Heart right ventricle (tissue), 16 donors: ENCODE results near the gene USP9X. TPM values are rescaled to one million over a fixed set of nuclear protein-coding genes. Genes with fewer than 3 reads are reported as not detected.
"Not testable (repeated sequence)": the region's sequence is repeated elsewhere in the genome, so short reads cannot be mapped to it uniquely, and the experiment has no call there.

ENCODE experiments used
- ATAC-seq, 8 donors: fragments of 200-7000 bp; cut with Tn5 transposase; one replicate each; pipeline ENCODE4 v1.9.1; 2020; ENCODE audit warnings: mild to moderate bottlenecking in 8 of 8, moderate library complexity in 8 of 8, moderate number of reproducible peaks in 1 of 8
- DNase-seq, 2 donors: peaks; one replicate each; pipeline ENCODE4 v3.0.0-alpha.2; 2020
- H3K27ac ChIP-seq, 10 donors: fragments of 200-600 bp; sonication (generic) in 2 of 10; one replicate each; pipeline versions ENCODE4 v1.5.0 to v1.8.0; 2020 to 2022; ENCODE audit warnings: mild to moderate bottlenecking in 3 of 10
- H3K27me3 ChIP-seq, 7 donors: fragments of 200-600 bp; one replicate each; pipeline ENCODE4 v1.8.0; 2021 to 2022; ENCODE audit warnings: mild to moderate bottlenecking in 2 of 7
- H3K36me3 ChIP-seq, 9 donors: fragments of 200-600 bp; sonication (generic) in 1 of 9; one replicate each; pipeline versions ENCODE4 v1.5.0 to v1.8.0; 2020 to 2022; ENCODE audit warnings: mild to moderate bottlenecking in 2 of 9
- H3K4me1 ChIP-seq, 9 donors: fragments of 200-600 bp; sonication (generic) in 1 of 9; one replicate each; pipeline versions ENCODE4 v1.5.0 to v1.8.0; 2020 to 2022; ENCODE audit warnings: mild to moderate bottlenecking in 4 of 9
- H3K4me3 ChIP-seq, 10 donors: fragments of 200-600 bp; sonication (generic) in 2 of 10; one replicate each; pipeline versions ENCODE4 v1.5.0 to v1.8.0; 2020 to 2022; ENCODE audit warnings: mild to moderate bottlenecking in 7 of 10, moderate library complexity in 2 of 10
- H3K9me3 ChIP-seq, 11 donors: fragments of 200-600 bp in 10 of 11; sonication (generic) in 2 of 11; one replicate each; pipeline versions ENCODE4 v1.5.0 to v1.8.0; 2013 to 2022; ENCODE audit warnings: mild to moderate bottlenecking in 2 of 11, control low read depth in 1 of 11, moderate library complexity in 1 of 11
- CTCF ChIP-seq, 9 donors: fragments of 200-600 bp; sonication (generic) in 2 of 9; IDR thresholded peaks; one replicate each; pipeline versions ENCODE4 v1.5.0 to v1.8.0; 2021 to 2022; ENCODE audit warnings: antibody characterized with exemption in 9 of 9, mild to moderate bottlenecking in 5 of 9, moderate library complexity in 1 of 9
- WGBS, 2 donors: extraction: QIAGEN DNeasy Blood & Tissue Kit; methylation state at CpG; one replicate each; pipeline ENCODE4 v1.1.7; 2013; ENCODE audit warnings: inconsistent platforms in 1 of 2; 5-methylcytosine and 5-hydroxymethylcytosine counted together
- intact Hi-C, 10 donors: fragments of 100-400 bp; cut with DNase I; formaldehyde crosslinking; loops; one replicate each; pipeline versions ENCODE4 v1.11.1 to v1.14.2; 2022
- polyA plus RNA-seq, 2 donors: library from polyadenylated mRNA; stranded (reverse); fragments of 200-250 nt; gene quantifications; one replicate each; pipeline ENCODE4 v1.2.3, GENCODE V29; 2013
- total RNA-seq, 10 donors: library from RNA; stranded (reverse); fragmentation: NEBNext Ultra II Directional in 3 of 10; extraction: Animal tissue kit (Norgen Biotek cat#: 25700) in 3 of 10; gene quantifications; one replicate each; pipeline versions ENCODE4 v1.2.1 to v1.2.4, GENCODE V29; 2021 to 2023
- donor health status: Arrhythmogenic right ventricular cardiomyopathy.
- donor health status: ischemic (EF 13 %, LVEDD 7.1; RV severe dilation, severe dysfunction).
- donor health status: healthy with polysubstance abuse.
- donor health status: DM: no; HTN: yes; CAD: no.
- donor health status: DM: no; HTN: no; CAD: no.
- donor health status: ischemic (EF 25% LVEDD 6.9; RV normal size, moderate dysfunction).
- donor health status: ischemic (EF 25% LVEDD 5.7; RV mildly dilated, moderate dysfunction).
- donor health status: healthy.
- donor health status: DM: yes; HTN: yes; CAD: no.
- donor health status: Ischemic cardiomyopathy.
- donor health status: ischemic (EF 35%, LVEDD 5.7; RV mildly dilated, moderate dysfunction).
- donor health status: nonischemic (EF 11% LVEDD 7.7; RV severe dilation, severe dysfunction).
- donor health status: DM: yes; HTN: yes; CAD: no.
- donor health status: PGD.
- donor health status: ischemic (EF 29% LVEDD 5.4; RV normal size, mild dysfunction).
- donor health status: nonischemic (EF 23%, LVEDD 6.1; RV moderate dilation, normal function).

The USP9X gene
- total and polyA plus RNA-seq, 12 donors, result 9.0 to 81.3 (median 64.6) TPM

- 84 to 93% methylated on average over 2 of the region's 2 CpGs for WGBS, 2 donors
- intact Hi-C loops, result no loop called here
- no peak overlapping the region for H3K4me3 ChIP-seq
- peaks cover 0 to 7% (median 0%) of the 10 kb centered on the region in 7 donors for H3K27me3 ChIP-seq
- no peak for TF ChIP-seq CTCF (IDR thresholded peaks at IDR 0.05)
- no peak overlapping the region for H3K27ac ChIP-seq
- ATAC-seq (no peak), DNase-seq (no peak)
- H3K4me1 ChIP-seq, result no peaks in the 10 kb centered on the region
- H3K9me3 ChIP-seq, result no peaks in the 10 kb centered on the region
- peaks cover 0 to 100% (median 9%) of the 10 kb centered on the region in 9 donors for H3K36me3 ChIP-seq
Measured at GRCh38 chrX:41145920-41146608, 60.8 kb downstream of the USP9X start.

- DNase-seq (no peak), ATAC-seq (no peak)
- Histone ChIP-seq H3K36me3 (peaks cover 0 to 100% (median 13%) of the 10 kb centered on the region in 9 donors), H3K4me1 (no peaks in the 10 kb centered on the region), H3K27ac (no peak overlapping the region), H3K27me3 (peaks cover 0 to 6% (median 0%) of the 10 kb centered on the region in 7 donors), H3K4me3 (no peak overlapping the region), H3K9me3 (no peaks in the 10 kb centered on the region)
- TF ChIP-seq CTCF (IDR thresholded peaks at IDR 0.05), result no peak
- intact Hi-C loops, result no loop called here
- WGBS, 2 donors, result 75 to 78% methylated on average over 4 of the region's 4 CpGs
Measured at GRCh38 chrX:41148553-41148952, 63.3 kb downstream of the USP9X start.

GRCh38 chrX:41150043-41150442 is 64.8 kb downstream of the USP9X start:
- Histone ChIP-seq H3K4me1 (no peaks in the 10 kb centered on the region), H3K4me3 (no peak overlapping the region), H3K27ac (no peak overlapping the region), H3K27me3 (no peaks in the 10 kb centered on the region), H3K36me3 (peaks cover 0 to 100% (median 13%) of the 10 kb centered on the region in 9 donors), H3K9me3 (no peaks in the 10 kb centered on the region)
- WGBS, 2 donors, result 80 to 82% methylated on average over 7 of the region's 7 CpGs
- TF ChIP-seq CTCF (IDR thresholded peaks at IDR 0.05), result no peak
- DNase-seq (no peak), ATAC-seq (no peak)
- intact Hi-C loops, result no loop called here

- WGBS, 2 donors, result 91 to 92% methylated on average over 12 of the region's 12 CpGs
- H3K4me1 ChIP-seq, H3K27me3 ChIP-seq, intact Hi-C loops, H3K27ac ChIP-seq, H3K9me3 ChIP-seq, DNase-seq, H3K4me3 ChIP-seq, ATAC-seq: not testable (repeated sequence)
- peaks cover 0 to 98% (median 13%) of the 10 kb centered on the region in 9 donors for H3K36me3 ChIP-seq
Measured at GRCh38 chrX:41151726-41152125, 66.5 kb downstream of the USP9X start.

GRCh38 chrX:41152221-41152620 is 67.0 kb downstream of the USP9X start:
- Histone ChIP-seq H3K4me3 (no peak overlapping the region), H3K27ac (no peak overlapping the region), H3K36me3 (peaks cover 0 to 99% (median 13%) of the 10 kb centered on the region in 9 donors), H3K27me3 (no peaks in the 10 kb centered on the region), H3K9me3 (no peaks in the 10 kb centered on the region), H3K4me1 (no peaks in the 10 kb centered on the region)
- no peak for TF ChIP-seq CTCF (IDR thresholded peaks at IDR 0.05)
- ATAC-seq (no peak), DNase-seq (no peak)
- intact Hi-C loops, result no loop called here
- WGBS, 2 donors, result 96% methylated on average over 4 of the region's 4 CpGs
